Loucy (cell line): ENCODE measurements around the gene SLC25A15.

Experiments
- CTCF ChIP-seq: fragments of 200-600 bp; sonication (generic); conservative IDR thresholded peaks from 2 replicates; pipeline ENCODE4 v1.5.1; 2014; ENCODE audit warnings: mild to moderate bottlenecking, antibody characterized with exemption, low read length
- EZH2phosphoT487 ChIP-seq: fragments of 200-600 bp; IDR thresholded peaks from 2 replicates; pipeline ENCODE4 v1.6.1; 2018; ENCODE audit warnings: antibody characterized with exemption, mild to moderate bottlenecking, moderate library complexity, borderline replicate concordance

- no peak for TF ChIP-seq CTCF
- no peak for TF ChIP-seq EZH2phosphoT487
Measured at GRCh38 chr13:40755082-40755700, 34.2 kb upstream of the SLC25A15 start.
